NCI-H1436 treated with DMSO at 0.1 percent for 48 hours (cell line): ENCODE measurements around the gene PRKAG2.

Experiments
- DNase-seq: peaks from one replicate; lab custom pipeline; 2025; lab: John Stamatoyannopoulos, UW

The PRKAG2 gene

GRCh38 chr7:151611878-151612277 lies 265.0 kb downstream of the PRKAG2 start:
- no peak for DNase-seq

- DNase-seq, result no peak
Observed at GRCh38 chr7:151611041-151611440, 265.9 kb downstream of the PRKAG2 start.

- DNase-seq, result no peak
Observed at GRCh38 chr7:151608031-151608551, 268.8 kb downstream of the PRKAG2 start.

- no peak for DNase-seq
Observed at GRCh38 chr7:151607464-151607867, 269.4 kb downstream of the PRKAG2 start.

GRCh38 chr7:151603951-151604350 lies 273.0 kb downstream of the PRKAG2 start:
- DNase-seq, result no peak

GRCh38 chr7:151601521-151602305 lies 275.2 kb downstream of the PRKAG2 start:
- no peak for DNase-seq

GRCh38 chr7:151600331-151600730 lies 276.6 kb downstream of the PRKAG2 start:
- DNase-seq, result no peak

- DNase-seq, result no peak
Observed at GRCh38 chr7:151599401-151600227, 277.3 kb downstream of the PRKAG2 start.

GRCh38 chr7:151597541-151598444 lies 279.1 kb downstream of the PRKAG2 start:
- no peak for DNase-seq

- DNase-seq, result no peak
Observed at GRCh38 chr7:151595702-151596350, 281.1 kb downstream of the PRKAG2 start.

GRCh38 chr7:151592868-151593486 lies 283.9 kb downstream of the PRKAG2 start:
- no peak for DNase-seq

- no peak for DNase-seq
Observed at GRCh38 chr7:151592330-151592729, 284.6 kb downstream of the PRKAG2 start.

GRCh38 chr7:151591866-151592265 lies 285.0 kb downstream of the PRKAG2 start:
- DNase-seq, result no peak

GRCh38 chr7:151590850-151591771 lies 285.8 kb downstream of the PRKAG2 start:
- DNase-seq, result no peak

GRCh38 chr7:151590071-151590849 lies 286.7 kb downstream of the PRKAG2 start:
- no peak for DNase-seq

- DNase-seq, result no peak
Observed at GRCh38 chr7:151588982-151589381, 287.9 kb downstream of the PRKAG2 start.

GRCh38 chr7:151586531-151587260 lies 290.2 kb downstream of the PRKAG2 start:
- DNase-seq, result no peak

GRCh38 chr7:151585744-151586393 lies 291.0 kb downstream of the PRKAG2 start:
- no peak for DNase-seq
